ENCODE data around the gene SOX30. TPM values are rescaled to one million over a fixed set of nuclear protein-coding genes. Genes with fewer than 3 reads are reported as not detected.

Gene SOX30
- not detected in 5 replicates for total RNA-seq (2022; extraction: Qiagen RNA extraction; ENCODE audit: low read depth)

GRCh38 chr5:157652377-157652692 is at the start of gene SOX30:
TSS of gene SOX30 (minus strand) at chr5:157652438. CDS start at chr5:157652078, 360 bp downstream.

GRCh38 chr5:157670662-157671591 is 18.7 kb upstream of the SOX30 start, which contains the start of gene C5orf52:
TSS of gene C5orf52 (plus strand) at chr5:157671533. CDS start at chr5:157671615, 82 bp downstream.

Other genes with a start within 250 kb of the SOX30 start
- 9.6 to 14.1 TPM (median 11.5 TPM) in 5 replicates for gene NIPAL4, start 192.2 kb downstream of the SOX30 start, total RNA-seq (2022; extraction: Qiagen RNA extraction; ENCODE audit: low read depth)
- 10.0 to 14.6 TPM (median 13.7 TPM) in 5 replicates for gene ADAM19, start 76.7 kb downstream of the SOX30 start, total RNA-seq (2022; extraction: Qiagen RNA extraction; ENCODE audit: low read depth)
- not detected in 5 replicates for gene C5orf52, start 19.1 kb upstream of the SOX30 start, total RNA-seq (2022; extraction: Qiagen RNA extraction; ENCODE audit: low read depth)
- 25.4 to 38.0 TPM (median 28.0 TPM) in 5 replicates for gene THG1L, start 79.0 kb upstream of the SOX30 start, total RNA-seq (2022; extraction: Qiagen RNA extraction; ENCODE audit: low read depth)
- gene LSM11, start 91.3 kb upstream of the SOX30 start, total RNA-seq (2022; extraction: Qiagen RNA extraction; ENCODE audit: low read depth) = 2.0 to 3.5 TPM (median 3.3 TPM) in 5 replicates
- 64.0 to 83.2 TPM (median 76.0 TPM) in 5 replicates for gene CLINT1, start 206.7 kb upstream of the SOX30 start, total RNA-seq (2022; extraction: Qiagen RNA extraction; ENCODE audit: low read depth)

Measured in A549 treated with ZK216348 at 1 μM for 4 hours (cell line).